Heart right ventricle (tissue), 16 donors: ENCODE data around the gene PRKN. TPM values are rescaled to one million over a fixed set of nuclear protein-coding genes. Genes with fewer than 3 reads are reported as not detected.

Experiments
- ATAC-seq, 8 donors: fragments of 200-7000 bp; cut with Tn5 transposase; one replicate each; pipeline ENCODE4 v1.9.1; 2020; ENCODE audit warnings: mild to moderate bottlenecking in 8 of 8, moderate library complexity in 8 of 8, moderate number of reproducible peaks in 1 of 8
- DNase-seq, 2 donors: peaks; one replicate each; pipeline ENCODE4 v3.0.0-alpha.2; 2020
- H3K27ac ChIP-seq, 10 donors: fragments of 200-600 bp; sonication (generic) in 2 of 10; one replicate each; pipeline versions ENCODE4 v1.5.0 to v1.8.0; 2020 to 2022; ENCODE audit warnings: mild to moderate bottlenecking in 3 of 10
- H3K27me3 ChIP-seq, 7 donors: fragments of 200-600 bp; one replicate each; pipeline ENCODE4 v1.8.0; 2021 to 2022; ENCODE audit warnings: mild to moderate bottlenecking in 2 of 7
- H3K36me3 ChIP-seq, 9 donors: fragments of 200-600 bp; sonication (generic) in 1 of 9; one replicate each; pipeline versions ENCODE4 v1.5.0 to v1.8.0; 2020 to 2022; ENCODE audit warnings: mild to moderate bottlenecking in 2 of 9
- H3K4me1 ChIP-seq, 9 donors: fragments of 200-600 bp; sonication (generic) in 1 of 9; one replicate each; pipeline versions ENCODE4 v1.5.0 to v1.8.0; 2020 to 2022; ENCODE audit warnings: mild to moderate bottlenecking in 4 of 9
- H3K4me3 ChIP-seq, 10 donors: fragments of 200-600 bp; sonication (generic) in 2 of 10; one replicate each; pipeline versions ENCODE4 v1.5.0 to v1.8.0; 2020 to 2022; ENCODE audit warnings: mild to moderate bottlenecking in 7 of 10, moderate library complexity in 2 of 10
- H3K9me3 ChIP-seq, 11 donors: fragments of 200-600 bp in 10 of 11; sonication (generic) in 2 of 11; one replicate each; pipeline versions ENCODE4 v1.5.0 to v1.8.0; 2013 to 2022; ENCODE audit warnings: mild to moderate bottlenecking in 2 of 11, control low read depth in 1 of 11, moderate library complexity in 1 of 11
- WGBS, 2 donors: extraction: QIAGEN DNeasy Blood & Tissue Kit; methylation state at CpG; one replicate each; pipeline ENCODE4 v1.1.7; 2013; ENCODE audit warnings: inconsistent platforms in 1 of 2; 5-methylcytosine and 5-hydroxymethylcytosine counted together
- intact Hi-C, 10 donors: fragments of 100-400 bp; cut with DNase I; formaldehyde crosslinking; loops; one replicate each; pipeline versions ENCODE4 v1.11.1 to v1.14.2; 2022
- polyA plus RNA-seq, 2 donors: library from polyadenylated mRNA; stranded (reverse); fragments of 200-250 nt; gene quantifications; one replicate each; pipeline ENCODE4 v1.2.3, GENCODE V29; 2013
- total RNA-seq, 10 donors: library from RNA; stranded (reverse); fragmentation: NEBNext Ultra II Directional in 3 of 10; extraction: Animal tissue kit (Norgen Biotek cat#: 25700) in 3 of 10; gene quantifications; one replicate each; pipeline versions ENCODE4 v1.2.1 to v1.2.4, GENCODE V29; 2021 to 2023
- TF ChIP-seq, protein P1 (sequence below), 9 donors: fragments of 200-600 bp; sonication (generic) in 2 of 9; IDR thresholded peaks; one replicate each; pipeline versions ENCODE4 v1.5.0 to v1.8.0; 2021 to 2022; ENCODE audit warnings: antibody characterized with exemption in 9 of 9, mild to moderate bottlenecking in 5 of 9, moderate library complexity in 1 of 9
- donor health status: Arrhythmogenic right ventricular cardiomyopathy.
- donor health status: ischemic (EF 13 %, LVEDD 7.1; RV severe dilation, severe dysfunction).
- donor health status: healthy with polysubstance abuse.
- donor health status: DM: no; HTN: yes; CAD: no.
- donor health status: DM: no; HTN: no; CAD: no.
- donor health status: ischemic (EF 25% LVEDD 6.9; RV normal size, moderate dysfunction).
- donor health status: ischemic (EF 25% LVEDD 5.7; RV mildly dilated, moderate dysfunction).
- donor health status: healthy.
- donor health status: DM: yes; HTN: yes; CAD: no.
- donor health status: Ischemic cardiomyopathy.
- donor health status: ischemic (EF 35%, LVEDD 5.7; RV mildly dilated, moderate dysfunction).
- donor health status: nonischemic (EF 11% LVEDD 7.7; RV severe dilation, severe dysfunction).
- donor health status: DM: yes; HTN: yes; CAD: no.
- donor health status: PGD.
- donor health status: ischemic (EF 29% LVEDD 5.4; RV normal size, mild dysfunction).
- donor health status: nonischemic (EF 23%, LVEDD 6.1; RV moderate dilation, normal function).

The PRKN gene
- total and polyA plus RNA-seq, 12 donors, result 2.3 to 27.7 (median 26.3) TPM

DNA sequence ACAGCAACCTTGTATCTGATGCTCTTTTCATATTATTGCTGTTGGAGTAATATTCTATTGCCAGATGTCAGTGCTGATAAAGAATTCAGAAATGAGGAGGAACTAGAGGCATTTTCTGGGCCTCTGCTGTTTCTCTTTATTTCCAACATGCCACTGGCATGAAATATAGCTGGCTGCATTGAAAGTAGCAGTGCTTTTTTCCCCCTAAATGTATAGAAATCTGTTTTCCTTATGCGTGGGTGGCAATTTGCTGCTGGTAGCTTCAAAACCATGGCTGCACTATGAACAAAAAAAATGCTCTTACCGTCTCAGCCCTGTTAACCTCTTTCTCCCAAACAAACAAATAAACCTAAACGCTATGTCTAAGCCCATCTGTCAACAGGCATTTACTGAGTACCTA is 1011.4 kb downstream of the PRKN start:
- WGBS, 2 donors, result 72 to 85% methylated on average over 3 of the region's 3 CpGs
- Histone ChIP-seq H3K27me3 (no peaks in the 10 kb centered on the region), H3K27ac (no peak overlapping the region), H3K4me1 (no peaks in the 10 kb centered on the region), H3K9me3 (no peaks in the 10 kb centered on the region), H3K4me3 (no peak overlapping the region), H3K36me3 (no peaks in the 10 kb centered on the region)
- TF ChIP-seq, protein P1, sequence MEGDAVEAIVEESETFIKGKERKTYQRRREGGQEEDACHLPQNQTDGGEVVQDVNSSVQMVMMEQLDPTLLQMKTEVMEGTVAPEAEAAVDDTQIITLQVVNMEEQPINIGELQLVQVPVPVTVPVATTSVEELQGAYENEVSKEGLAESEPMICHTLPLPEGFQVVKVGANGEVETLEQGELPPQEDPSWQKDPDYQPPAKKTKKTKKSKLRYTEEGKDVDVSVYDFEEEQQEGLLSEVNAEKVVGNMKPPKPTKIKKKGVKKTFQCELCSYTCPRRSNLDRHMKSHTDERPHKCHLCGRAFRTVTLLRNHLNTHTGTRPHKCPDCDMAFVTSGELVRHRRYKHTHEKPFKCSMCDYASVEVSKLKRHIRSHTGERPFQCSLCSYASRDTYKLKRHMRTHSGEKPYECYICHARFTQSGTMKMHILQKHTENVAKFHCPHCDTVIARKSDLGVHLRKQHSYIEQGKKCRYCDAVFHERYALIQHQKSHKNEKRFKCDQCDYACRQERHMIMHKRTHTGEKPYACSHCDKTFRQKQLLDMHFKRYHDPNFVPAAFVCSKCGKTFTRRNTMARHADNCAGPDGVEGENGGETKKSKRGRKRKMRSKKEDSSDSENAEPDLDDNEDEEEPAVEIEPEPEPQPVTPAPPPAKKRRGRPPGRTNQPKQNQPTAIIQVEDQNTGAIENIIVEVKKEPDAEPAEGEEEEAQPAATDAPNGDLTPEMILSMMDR (IDR thresholded peaks at IDR 0.05), result no peak
- ATAC-seq (no peak), DNase-seq (no peak)
- intact Hi-C loops, result no loop called here

DNA sequence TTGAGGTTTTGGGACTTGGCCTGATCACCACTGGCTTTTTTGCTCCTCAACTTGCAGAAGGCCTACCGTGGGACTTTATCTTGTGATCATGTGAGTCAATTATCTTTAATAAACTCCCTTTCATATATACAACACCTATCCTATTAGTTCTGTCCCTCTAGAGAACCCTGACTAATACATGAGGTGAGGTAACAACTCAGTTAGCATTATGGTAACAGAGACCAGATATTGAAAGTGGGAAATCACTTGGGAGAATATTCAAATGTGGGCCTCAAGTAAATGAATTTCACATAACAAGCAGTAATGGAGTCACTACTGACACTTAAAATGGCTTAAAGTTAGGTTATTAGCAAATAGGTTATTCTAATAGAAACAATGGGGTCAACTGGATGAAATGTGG is 1015.6 kb downstream of the PRKN start:
- ATAC-seq (no peak), DNase-seq (no peak)
- no peak overlapping the region for H3K4me3 ChIP-seq
- no peaks in the 10 kb centered on the region for H3K27me3 ChIP-seq
- H3K9me3 ChIP-seq, result no peaks in the 10 kb centered on the region
- H3K4me1 ChIP-seq, result no peaks in the 10 kb centered on the region
- no peak overlapping the region for H3K27ac ChIP-seq
- WGBS, 2 donors, result 87 to 94% methylated on average over 1 of the region's 1 CpG
- H3K36me3 ChIP-seq, result no peaks in the 10 kb centered on the region
- intact Hi-C loops, result no loop called here
- TF ChIP-seq, protein P1 (IDR thresholded peaks at IDR 0.05), result no peak

DNA sequence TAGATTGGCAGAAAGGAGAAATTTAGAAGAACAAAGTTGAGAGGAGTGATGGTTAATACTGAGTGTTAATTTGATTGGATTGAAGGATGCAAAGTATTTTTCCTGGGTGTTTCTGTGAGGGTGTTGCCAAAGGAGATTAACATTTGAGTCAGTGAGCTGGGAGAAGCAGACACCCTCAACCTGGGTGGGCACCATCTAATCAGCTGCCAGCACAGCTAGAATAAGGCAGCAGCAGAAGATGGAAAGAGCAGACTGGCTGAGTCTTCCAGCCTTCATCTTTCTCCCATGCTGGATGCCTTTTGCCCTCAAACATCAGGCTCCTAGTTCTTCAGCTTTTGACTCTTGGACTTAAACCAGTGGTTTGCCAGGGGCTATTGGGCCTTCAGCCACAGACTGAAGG is 1016.1 kb downstream of the PRKN start:
- Histone ChIP-seq H3K27ac (no peak overlapping the region), H3K4me1 (no peaks in the 10 kb centered on the region), H3K27me3 (no peaks in the 10 kb centered on the region), H3K9me3 (no peaks in the 10 kb centered on the region), H3K4me3 (no peak overlapping the region), H3K36me3 (no peaks in the 10 kb centered on the region)
- DNase-seq (no peak), ATAC-seq (no peak)
- intact Hi-C loops, result no loop called here
- TF ChIP-seq, protein P1 (IDR thresholded peaks at IDR 0.05), result no peak

DNA sequence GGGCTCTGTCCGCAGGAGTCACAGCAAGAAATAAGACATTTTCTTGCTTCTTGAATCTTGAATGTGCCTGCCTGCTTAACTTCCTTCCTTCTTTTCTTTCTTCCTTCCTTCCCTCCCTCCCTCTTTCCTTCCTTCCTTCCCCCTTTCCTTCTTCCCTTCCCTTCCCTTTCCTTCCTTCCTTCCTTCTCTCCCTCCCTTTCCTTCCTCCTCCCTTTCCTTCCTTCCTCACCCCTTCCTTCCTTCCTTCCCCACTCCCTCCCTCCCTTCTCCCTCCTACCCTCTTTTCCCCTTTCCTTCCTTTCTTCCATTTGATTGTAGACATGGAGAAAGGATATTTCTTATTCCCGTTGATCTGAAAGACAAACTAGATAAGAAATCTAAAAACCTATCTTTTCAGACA is 1016.9 kb downstream of the PRKN start:
- DNase-seq (no peak), ATAC-seq (no peak)
- Histone ChIP-seq H3K9me3 (no peaks in the 10 kb centered on the region), H3K4me3 (no peak overlapping the region), H3K27ac (no peak overlapping the region), H3K4me1 (no peaks in the 10 kb centered on the region), H3K27me3 (no peaks in the 10 kb centered on the region), H3K36me3 (no peaks in the 10 kb centered on the region)
- TF ChIP-seq, protein P1 (IDR thresholded peaks at IDR 0.05), result no peak
- intact Hi-C loops, result no loop called here
- 80 to 91% methylated on average over 2 of the region's 2 CpGs for WGBS, 2 donors

DNA sequence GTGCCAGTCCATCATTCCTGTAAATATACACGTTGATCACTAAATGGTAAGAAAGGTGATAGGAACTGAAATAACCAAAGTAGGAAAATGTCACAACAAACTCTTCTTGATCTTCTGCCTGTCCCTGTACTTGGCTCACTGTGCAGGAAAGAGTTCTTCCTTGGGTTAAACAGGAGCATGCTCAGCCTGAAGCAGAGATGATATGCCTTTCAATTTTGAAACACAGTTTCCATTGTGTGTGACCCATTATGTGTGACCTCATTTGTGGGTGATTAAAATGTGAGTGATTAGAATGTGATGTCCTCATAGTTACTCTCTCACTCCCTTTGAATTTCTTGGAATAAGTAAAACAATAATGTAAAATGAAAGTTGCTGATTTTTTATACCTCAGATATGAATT is 1026.5 kb downstream of the PRKN start:
- Histone ChIP-seq H3K27me3 (no peaks in the 10 kb centered on the region), H3K4me1 (no peaks in the 10 kb centered on the region), H3K9me3 (no peaks in the 10 kb centered on the region), H3K4me3 (no peak overlapping the region), H3K36me3 (no peaks in the 10 kb centered on the region), H3K27ac (no peak overlapping the region)
- ATAC-seq (no peak), DNase-seq (no peak)
- intact Hi-C loops, result no loop called here
- TF ChIP-seq, protein P1 (IDR thresholded peaks at IDR 0.05), result no peak
- WGBS, 2 donors, result 75 to 82% methylated on average over 1 of the region's 1 CpG
